Thoracic aorta (tissue), 2 donors: ENCODE measurements around the gene ZBTB40. TPM values are rescaled to one million over a fixed set of nuclear protein-coding genes. Genes with fewer than 3 reads are reported as not detected.
A peak's percentile ranks its signal among the peaks of the same experiment; 100 is the strongest.

ENCODE experiments used
- ATAC-seq: fragments of 150-250 bp; one replicate; pipeline ENCODE4 v1.8.0; 2017; ENCODE audit warnings: low read depth; ENCODE audit not compliant: insufficient number of reproducible peaks, low FRiP score
- DNase-seq: peaks from one replicate; pipeline ENCODE4 v3.0.0-alpha.2; 2020; ENCODE audit warnings: low spot score
- H3K27ac ChIP-seq, 2 donors: fragments of 200-600 bp; sonication (generic); 1 replicate in 1 of 2; 2 replicates in 1 of 2; pipeline ENCODE4 v1.5.1; 2016; ENCODE audit warnings: mild to moderate bottlenecking in 2 of 2, moderate library complexity in 2 of 2
- H3K27me3 ChIP-seq: fragments of 200-600 bp; sonication (generic); replicated peaks from 2 replicates; pipeline ENCODE4 v1.6.0; 2016; ENCODE audit warnings: mild to moderate bottlenecking; ENCODE audit not compliant: insufficient read depth
- H3K36me3 ChIP-seq: fragments of 200-600 bp; sonication (generic); one replicate; pipeline ENCODE4 v1.5.1; 2016
- H3K4me1 ChIP-seq, 2 donors: fragments of 200-600 bp; sonication (generic); 1 replicate in 1 of 2; 2 replicates in 1 of 2; pipeline versions ENCODE4 v1.5.1 to v1.6.0; 2016; ENCODE audit warnings: low read depth in 2 of 2, mild to moderate bottlenecking in 1 of 2; ENCODE audit not compliant: control insufficient read depth in 1 of 2
- H3K4me3 ChIP-seq: fragments of 200-600 bp; sonication (generic); 2 replicates; pipeline ENCODE4 v1.5.1; 2016; ENCODE audit warnings: mild to moderate bottlenecking
- H3K9me3 ChIP-seq: fragments of 200-600 bp; sonication (generic); 2 replicates; pipeline ENCODE4 v1.5.1; 2016
- total RNA-seq, 2 donors: library from RNA; depleted of rRNA; stranded (reverse); fragments of >200 nt; gene quantifications; one replicate each; pipeline versions ENCODE4 v1.1.0 to v1.2.3, GENCODE V29; 2016
- TF ChIP-seq, protein P1 (sequence below): fragments of 200-600 bp; sonication (generic); IDR thresholded peaks from one replicate; pipeline ENCODE4 v1.5.1; 2019; ENCODE audit warnings: antibody characterized with exemption

The ZBTB40 gene
- total RNA-seq, 2 donors from 2014 or later: 30.4 to 36.4 TPM

DNA sequence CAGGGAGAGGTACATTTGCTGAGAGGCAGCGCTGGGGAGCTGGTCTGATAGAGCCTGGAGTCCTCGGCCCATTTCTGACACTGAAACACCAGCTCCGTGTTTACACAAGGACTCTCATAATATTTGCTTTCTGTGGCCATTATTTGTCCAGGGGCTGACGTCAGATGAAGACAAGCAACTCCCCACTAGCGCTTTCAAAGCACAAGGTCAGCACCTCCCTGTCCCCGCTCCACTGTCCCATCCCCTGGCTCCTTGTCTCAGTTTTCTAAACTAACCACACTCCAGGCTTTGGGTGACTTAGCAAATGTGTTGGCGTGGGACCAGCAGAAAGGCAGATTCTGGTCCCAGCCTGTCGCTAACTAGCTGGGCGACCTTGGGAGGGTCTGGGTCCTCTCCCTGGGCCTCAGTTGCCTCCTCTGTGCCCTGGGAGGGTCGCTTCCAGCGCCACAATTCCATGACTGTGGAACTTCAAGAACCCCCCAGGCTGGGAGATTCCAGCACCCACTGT is 37.4 kb upstream of the ZBTB40 start:
- ATAC-seq (no peak), DNase-seq (no peak)
- H3K27ac ChIP-seq: no peak overlapping the region
- no peaks in the 10 kb centered on the region for H3K4me1 ChIP-seq
- no peaks in the 10 kb centered on the region for H3K27me3 ChIP-seq
- no peaks in the 10 kb centered on the region for H3K36me3 ChIP-seq
- TF ChIP-seq, protein P1, sequence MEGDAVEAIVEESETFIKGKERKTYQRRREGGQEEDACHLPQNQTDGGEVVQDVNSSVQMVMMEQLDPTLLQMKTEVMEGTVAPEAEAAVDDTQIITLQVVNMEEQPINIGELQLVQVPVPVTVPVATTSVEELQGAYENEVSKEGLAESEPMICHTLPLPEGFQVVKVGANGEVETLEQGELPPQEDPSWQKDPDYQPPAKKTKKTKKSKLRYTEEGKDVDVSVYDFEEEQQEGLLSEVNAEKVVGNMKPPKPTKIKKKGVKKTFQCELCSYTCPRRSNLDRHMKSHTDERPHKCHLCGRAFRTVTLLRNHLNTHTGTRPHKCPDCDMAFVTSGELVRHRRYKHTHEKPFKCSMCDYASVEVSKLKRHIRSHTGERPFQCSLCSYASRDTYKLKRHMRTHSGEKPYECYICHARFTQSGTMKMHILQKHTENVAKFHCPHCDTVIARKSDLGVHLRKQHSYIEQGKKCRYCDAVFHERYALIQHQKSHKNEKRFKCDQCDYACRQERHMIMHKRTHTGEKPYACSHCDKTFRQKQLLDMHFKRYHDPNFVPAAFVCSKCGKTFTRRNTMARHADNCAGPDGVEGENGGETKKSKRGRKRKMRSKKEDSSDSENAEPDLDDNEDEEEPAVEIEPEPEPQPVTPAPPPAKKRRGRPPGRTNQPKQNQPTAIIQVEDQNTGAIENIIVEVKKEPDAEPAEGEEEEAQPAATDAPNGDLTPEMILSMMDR: no peak
- H3K9me3 ChIP-seq: no peaks in the 10 kb centered on the region
- no peak overlapping the region for H3K4me3 ChIP-seq

DNA sequence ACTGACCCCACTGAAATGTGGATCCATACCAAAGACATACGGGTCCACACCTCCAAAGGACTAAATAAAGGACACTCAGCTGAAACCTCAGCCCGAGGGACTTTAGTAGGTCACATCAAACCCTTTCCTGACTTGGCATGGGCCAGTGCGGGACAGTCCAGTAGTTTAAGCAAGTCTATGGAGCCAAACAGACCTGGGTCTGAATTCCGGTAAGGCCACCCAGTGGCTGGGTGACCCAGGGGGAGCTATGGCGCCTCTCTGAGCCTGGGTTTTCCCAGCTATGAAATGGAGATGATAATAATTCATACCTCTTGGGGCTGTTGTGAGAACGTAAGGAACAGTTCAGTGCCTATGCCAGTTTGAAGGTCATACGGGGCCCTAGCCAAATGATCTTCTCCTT is 36.2 kb upstream of the ZBTB40 start:
- Histone ChIP-seq H3K4me1 (no peaks in the 10 kb centered on the region), H3K27ac (no peak overlapping the region), H3K36me3 (no peaks in the 10 kb centered on the region), H3K9me3 (no peaks in the 10 kb centered on the region), H3K27me3 (no peaks in the 10 kb centered on the region), H3K4me3 (no peak overlapping the region)
- DNase-seq (no peak), ATAC-seq (no peak)
- TF ChIP-seq, protein P1: no peak

DNA sequence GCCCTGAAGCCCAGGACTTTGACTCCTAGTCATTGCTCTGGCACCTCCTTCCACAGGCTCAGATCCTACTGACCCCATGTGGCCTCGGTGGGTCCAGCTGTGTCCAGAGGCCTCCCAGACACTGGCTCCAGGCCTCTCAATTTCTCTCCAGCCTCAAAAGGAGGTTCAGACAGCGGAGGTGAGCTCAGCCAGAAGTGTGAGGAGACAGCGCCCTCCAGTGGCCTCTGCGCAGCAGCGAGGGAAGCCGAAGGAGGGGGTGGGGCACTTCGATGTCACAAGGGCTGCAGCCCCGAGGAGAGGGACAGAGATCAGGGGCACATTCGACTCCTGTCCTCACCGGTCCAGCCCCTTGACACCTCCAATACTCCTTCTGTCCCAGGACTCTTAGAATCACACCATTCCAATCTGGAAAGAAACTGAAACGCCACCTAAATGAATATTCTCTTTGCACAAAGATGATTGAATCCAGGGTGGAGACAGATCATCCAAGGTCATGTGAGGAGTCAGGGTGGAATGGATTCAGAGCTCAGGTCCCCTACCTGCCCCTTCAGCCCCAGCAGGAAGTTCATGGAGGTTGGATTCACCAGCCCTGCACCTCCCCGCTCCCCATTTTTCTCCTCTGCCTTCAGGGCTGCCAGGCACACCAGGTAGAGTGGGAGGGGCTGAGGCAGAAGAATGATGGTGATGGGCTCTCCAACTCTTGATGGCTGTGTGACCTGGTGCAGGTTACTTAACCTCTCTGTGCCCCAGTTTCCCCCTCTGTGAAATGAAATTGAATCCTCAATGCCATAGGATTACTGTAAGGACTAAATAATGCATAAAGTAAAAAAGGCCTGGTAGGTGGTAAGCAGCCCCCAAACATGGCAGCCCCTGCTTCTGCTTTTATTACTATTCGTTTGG is 34.8 kb upstream of the ZBTB40 start:
- TF ChIP-seq, protein P1: peak; percentile 49
- DNase-seq: no peak
- H3K36me3 ChIP-seq: no peaks in the 10 kb centered on the region
- H3K27me3 ChIP-seq: no peaks in the 10 kb centered on the region
- ATAC-seq: no peak
- no peaks in the 10 kb centered on the region for H3K9me3 ChIP-seq
- H3K4me3 ChIP-seq: no peak overlapping the region
- H3K4me1 ChIP-seq: no peaks in the 10 kb centered on the region
- H3K27ac ChIP-seq: no peak overlapping the region

DNA sequence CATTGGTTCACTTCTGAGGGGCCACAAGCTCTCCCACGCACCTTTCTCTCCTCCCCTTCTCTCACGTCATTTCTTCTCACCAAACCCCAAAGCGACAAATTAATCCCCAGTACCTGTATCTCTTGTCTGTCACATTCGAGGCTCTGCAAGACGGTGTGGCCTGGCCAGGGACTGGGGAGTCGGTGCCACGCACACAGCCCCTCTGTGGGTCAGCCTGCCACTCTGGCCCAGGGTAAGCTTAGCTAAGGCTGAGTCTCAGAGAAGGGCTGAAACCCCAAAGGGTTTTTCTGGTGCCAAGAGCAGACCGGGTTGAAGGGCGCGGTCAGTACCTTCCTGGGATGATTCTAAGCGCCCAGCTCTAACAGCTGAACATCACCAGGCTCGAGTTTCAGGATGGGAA is 34.2 kb upstream of the ZBTB40 start:
- Histone ChIP-seq H3K4me1 (no peaks in the 10 kb centered on the region), H3K27ac (no peak overlapping the region), H3K27me3 (no peaks in the 10 kb centered on the region), H3K4me3 (no peak overlapping the region), H3K9me3 (no peaks in the 10 kb centered on the region), H3K36me3 (no peaks in the 10 kb centered on the region)
- DNase-seq (no peak), ATAC-seq (no peak)
- TF ChIP-seq, protein P1: no peak

DNA sequence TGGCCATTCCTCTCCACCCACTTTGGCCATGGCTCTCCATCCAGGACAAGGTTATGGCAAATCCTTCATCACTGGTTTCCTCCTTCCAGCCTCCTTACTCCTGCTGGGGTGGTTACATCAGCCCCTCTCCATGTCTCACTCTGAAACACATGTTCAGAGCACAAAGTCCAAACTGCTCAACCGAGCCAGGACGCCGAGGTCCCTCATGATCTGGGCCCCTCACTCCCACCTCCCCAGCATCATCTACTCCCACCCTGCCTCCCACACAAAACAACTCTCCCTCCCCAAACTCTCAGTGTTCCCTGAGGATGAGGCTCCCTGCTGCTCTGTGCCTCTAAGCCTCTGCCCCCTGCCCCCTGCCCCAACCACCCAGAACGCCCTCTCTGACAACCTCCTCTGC is 33.3 kb upstream of the ZBTB40 start:
- Histone ChIP-seq H3K4me1 (no peaks in the 10 kb centered on the region), H3K9me3 (no peaks in the 10 kb centered on the region), H3K27ac (no peak overlapping the region), H3K4me3 (no peak overlapping the region), H3K36me3 (no peaks in the 10 kb centered on the region), H3K27me3 (no peaks in the 10 kb centered on the region)
- no peak for ATAC-seq
- TF ChIP-seq, protein P1: no peak
- no peak for DNase-seq
